Type B pancreatic cell (in vitro differentiated cells): ENCODE data around the gene ZNF532. TPM values are rescaled to one million over a fixed set of nuclear protein-coding genes. Genes with fewer than 3 reads are reported as not detected.

Source experiments
- DNase-seq: peaks from one replicate; pipeline ENCODE4 v3.0.0; 2021; ENCODE audit warnings: mixed read lengths; ENCODE audit not compliant: unreplicated experiment; ENCODE audit errors: extremely low spot score
- H3K27ac Mint-ChIP-seq: 2 replicates; pipeline ENCODE4 v1.8.0; 2021; ENCODE audit warnings: mild to moderate bottlenecking, mixed read lengths
- H3K27me3 Mint-ChIP-seq: 2 replicates; pipeline ENCODE4 v1.8.0; 2021; ENCODE audit warnings: mixed read lengths
- H3K36me3 Mint-ChIP-seq: 2 replicates; pipeline ENCODE4 v1.8.0; 2021; ENCODE audit warnings: mixed read lengths
- H3K4me1 Mint-ChIP-seq: one replicate; pipeline ENCODE4 v1.8.0; 2021; ENCODE audit warnings: mixed read lengths; ENCODE audit not compliant: unreplicated experiment
- H3K4me3 Mint-ChIP-seq: 2 replicates; pipeline ENCODE4 v1.8.0; 2021; ENCODE audit warnings: mild to moderate bottlenecking, mixed read lengths
- H3K9me3 Mint-ChIP-seq: 2 replicates; pipeline ENCODE4 v1.8.0; 2021; ENCODE audit warnings: mixed read lengths
- total RNA-seq: library from RNA; stranded (reverse); gene quantifications from 2 replicates; pipeline ENCODE4 v1.2.1, GENCODE V29; 2021; ENCODE audit warnings: low replicate concordance
- TF ChIP-seq, protein P1 (sequence below): fragments of 200-600 bp; sonication (generic); conservative IDR thresholded peaks from 2 replicates; pipeline ENCODE4 v1.5.0; 2021; ENCODE audit warnings: antibody characterized with exemption, mild to moderate bottlenecking

ZNF532 gene
- total RNA-seq, 1 donor from 2014 or later = 137 TPM

DNA sequence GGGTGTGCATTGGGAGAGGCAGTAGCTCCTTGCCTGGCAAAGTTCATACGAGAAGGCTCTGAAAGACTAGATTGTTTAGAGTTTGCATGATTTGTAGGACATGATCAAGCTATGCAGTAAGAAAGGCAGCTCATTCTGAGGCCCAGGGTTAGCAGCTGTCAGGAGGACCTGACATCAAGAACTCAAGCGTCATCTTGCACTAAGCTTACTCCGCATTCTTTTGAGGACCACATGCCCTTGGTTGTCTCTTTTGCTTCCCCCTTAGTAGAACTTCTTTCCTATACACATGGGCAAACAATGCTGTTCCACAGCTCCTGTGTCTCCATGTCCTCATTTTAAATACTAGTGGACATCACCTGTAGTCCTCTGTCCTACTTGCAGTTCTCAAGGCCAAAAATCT lies 14.0 kb downstream of the ZNF532 start:
- no peaks in the 10 kb centered on the region for H3K9me3 Mint-ChIP-seq
- DNase-seq = no peak
- TF ChIP-seq, protein P1, sequence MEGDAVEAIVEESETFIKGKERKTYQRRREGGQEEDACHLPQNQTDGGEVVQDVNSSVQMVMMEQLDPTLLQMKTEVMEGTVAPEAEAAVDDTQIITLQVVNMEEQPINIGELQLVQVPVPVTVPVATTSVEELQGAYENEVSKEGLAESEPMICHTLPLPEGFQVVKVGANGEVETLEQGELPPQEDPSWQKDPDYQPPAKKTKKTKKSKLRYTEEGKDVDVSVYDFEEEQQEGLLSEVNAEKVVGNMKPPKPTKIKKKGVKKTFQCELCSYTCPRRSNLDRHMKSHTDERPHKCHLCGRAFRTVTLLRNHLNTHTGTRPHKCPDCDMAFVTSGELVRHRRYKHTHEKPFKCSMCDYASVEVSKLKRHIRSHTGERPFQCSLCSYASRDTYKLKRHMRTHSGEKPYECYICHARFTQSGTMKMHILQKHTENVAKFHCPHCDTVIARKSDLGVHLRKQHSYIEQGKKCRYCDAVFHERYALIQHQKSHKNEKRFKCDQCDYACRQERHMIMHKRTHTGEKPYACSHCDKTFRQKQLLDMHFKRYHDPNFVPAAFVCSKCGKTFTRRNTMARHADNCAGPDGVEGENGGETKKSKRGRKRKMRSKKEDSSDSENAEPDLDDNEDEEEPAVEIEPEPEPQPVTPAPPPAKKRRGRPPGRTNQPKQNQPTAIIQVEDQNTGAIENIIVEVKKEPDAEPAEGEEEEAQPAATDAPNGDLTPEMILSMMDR = no peak
- H3K36me3 Mint-ChIP-seq = peaks cover 65% of the 10 kb centered on the region
- H3K4me1 Mint-ChIP-seq = peaks cover 48% of the 10 kb centered on the region
- H3K27ac Mint-ChIP-seq = no peak overlapping the region
- H3K4me3 Mint-ChIP-seq = no peak overlapping the region
- H3K27me3 Mint-ChIP-seq = no peaks in the 10 kb centered on the region

DNA sequence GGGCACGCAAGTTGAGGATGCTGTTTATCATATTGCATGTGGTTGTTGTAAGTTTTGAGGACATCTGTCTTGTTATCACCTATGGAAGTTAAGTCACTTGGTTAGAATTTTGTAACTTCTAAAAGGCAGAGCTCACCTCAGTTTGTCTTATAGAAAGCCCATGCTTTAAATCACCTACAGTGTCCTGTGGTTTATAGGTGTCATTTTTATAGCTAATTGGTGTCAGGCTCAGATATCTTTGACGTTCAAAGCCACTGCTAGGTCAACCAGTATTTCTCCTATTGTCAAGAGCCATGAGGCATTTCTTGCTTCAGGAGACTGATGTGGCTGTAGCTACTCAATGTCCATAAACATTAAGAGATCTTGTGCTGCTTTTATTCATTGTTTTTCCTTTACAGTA lies 16.8 kb downstream of the ZNF532 start:
- H3K9me3 Mint-ChIP-seq = no peaks in the 10 kb centered on the region
- DNase-seq = no peak
- peaks cover 52% of the 10 kb centered on the region for H3K36me3 Mint-ChIP-seq
- H3K4me3 Mint-ChIP-seq = no peak overlapping the region
- peaks cover 47% of the 10 kb centered on the region for H3K4me1 Mint-ChIP-seq
- H3K27me3 Mint-ChIP-seq = no peaks in the 10 kb centered on the region
- TF ChIP-seq, protein P1 = no peak
- H3K27ac Mint-ChIP-seq = no peak overlapping the region

DNA sequence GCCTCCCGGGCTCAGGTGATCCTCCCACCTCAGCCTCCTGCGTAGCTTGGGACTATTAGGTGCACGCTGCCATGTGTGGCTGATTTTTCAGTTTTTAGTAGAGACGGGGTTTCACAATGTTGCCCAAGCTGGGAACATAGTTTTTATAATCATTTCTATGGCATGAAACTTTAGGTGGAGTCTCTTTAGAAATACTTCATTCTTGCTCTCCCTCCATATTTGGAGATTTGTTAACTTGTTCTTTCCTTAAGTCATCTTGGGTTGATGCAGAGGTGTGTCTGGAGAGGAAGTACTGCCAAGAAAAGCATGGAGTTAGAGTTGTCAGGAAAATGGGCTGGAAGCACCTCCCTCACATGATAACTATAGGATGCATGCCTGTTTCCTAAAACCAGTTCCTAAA lies 17.4 kb downstream of the ZNF532 start:
- Mint-ChIP-seq H3K9me3 (no peaks in the 10 kb centered on the region), H3K36me3 (peaks cover 55% of the 10 kb centered on the region), H3K4me1 (peaks cover 52% of the 10 kb centered on the region), H3K27ac (no peak overlapping the region), H3K27me3 (no peaks in the 10 kb centered on the region), H3K4me3 (no peak overlapping the region)
- TF ChIP-seq, protein P1 = no peak
- no peak for DNase-seq

DNA sequence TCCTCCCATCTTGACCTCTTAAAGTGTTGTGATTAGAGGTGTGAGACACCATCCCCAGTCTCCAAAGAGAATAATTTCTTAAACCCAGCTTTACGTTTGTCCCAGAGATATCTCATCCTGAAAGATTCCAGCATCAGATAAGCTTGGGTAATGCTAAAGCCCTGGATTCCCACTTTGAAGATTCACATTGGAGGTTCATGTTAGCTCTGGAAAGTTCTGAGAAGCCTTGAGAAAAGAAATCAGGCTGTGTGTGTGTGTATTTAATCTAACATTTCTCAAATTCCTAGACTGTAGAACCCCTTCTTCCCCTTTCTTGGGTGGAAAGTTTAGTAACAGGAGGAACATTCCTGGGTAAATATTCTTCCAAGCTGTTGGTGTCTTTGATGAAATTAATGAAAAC lies 18.0 kb downstream of the ZNF532 start:
- TF ChIP-seq, protein P1 = no peak
- Mint-ChIP-seq H3K9me3 (no peaks in the 10 kb centered on the region), H3K27ac (no peak overlapping the region), H3K27me3 (no peaks in the 10 kb centered on the region), H3K4me1 (peaks cover 51% of the 10 kb centered on the region), H3K36me3 (peaks cover 48% of the 10 kb centered on the region), H3K4me3 (no peak overlapping the region)
- no peak for DNase-seq

DNA sequence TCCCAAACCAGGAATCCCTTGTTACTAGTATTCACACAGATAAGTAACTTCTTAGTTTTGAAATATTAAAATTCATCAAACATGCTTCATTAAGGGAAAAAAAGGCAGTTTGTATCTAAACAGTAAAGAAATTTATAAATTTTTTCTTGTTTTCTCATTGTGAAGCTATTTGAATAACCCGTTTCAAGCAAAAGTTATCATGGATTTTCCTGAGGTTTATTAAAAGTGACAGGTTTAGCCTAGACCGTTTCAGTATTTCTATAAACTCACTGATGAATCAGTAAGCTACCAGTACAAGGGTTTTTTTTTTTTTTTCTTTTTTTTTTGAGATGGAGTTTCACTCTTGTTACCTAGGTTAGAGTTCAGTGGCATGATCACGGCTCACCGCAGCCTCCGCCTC lies 20.0 kb downstream of the ZNF532 start:
- TF ChIP-seq, protein P1 = no peak
- DNase-seq = no peak
- Mint-ChIP-seq H3K4me3 (no peak overlapping the region), H3K36me3 (peaks cover 34% of the 10 kb centered on the region), H3K27me3 (no peaks in the 10 kb centered on the region), H3K9me3 (no peaks in the 10 kb centered on the region), H3K4me1 (peaks cover 50% of the 10 kb centered on the region), H3K27ac (no peak overlapping the region)

DNA sequence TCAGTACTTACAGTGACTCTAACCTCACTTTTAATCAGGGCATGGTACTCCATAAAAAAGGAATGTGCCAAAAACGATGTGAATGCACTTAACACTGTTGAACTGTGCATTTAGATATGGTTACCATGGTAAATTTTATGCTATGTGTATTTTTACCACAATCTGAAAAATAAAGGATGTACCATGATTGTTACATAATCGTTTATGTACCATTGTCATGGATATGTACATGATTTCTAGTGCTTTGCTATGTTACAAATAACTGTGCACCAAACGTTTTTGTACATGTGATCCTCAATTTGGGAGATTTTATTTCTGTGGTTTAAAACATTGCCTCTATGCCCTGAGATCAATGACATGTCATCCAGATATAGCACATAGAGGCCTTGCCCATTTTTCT lies 21.8 kb downstream of the ZNF532 start:
- Mint-ChIP-seq H3K36me3 (peaks cover 30% of the 10 kb centered on the region), H3K27ac (no peak overlapping the region), H3K4me3 (no peak overlapping the region), H3K4me1 (peaks cover 36% of the 10 kb centered on the region), H3K27me3 (no peaks in the 10 kb centered on the region), H3K9me3 (no peaks in the 10 kb centered on the region)
- TF ChIP-seq, protein P1 = no peak
- no peak for DNase-seq
